GM10266 (cell line): ENCODE measurements around the gene EXOC6B.

Experiments
- DNase-seq: peaks from one replicate; pipeline ENCODE4 v3.0.0; 2012; ENCODE audit errors: extremely low spot score
- TF ChIP-seq, protein P1 (sequence below): IDR thresholded peaks from 2 replicates; pipeline ENCODE4 v1.5.1; 2012; ENCODE audit warnings: mild to moderate bottlenecking, low read depth; ENCODE audit not compliant: control insufficient read depth, insufficient read depth; ENCODE audit errors: missing control alignments

Gene EXOC6B

DNA sequence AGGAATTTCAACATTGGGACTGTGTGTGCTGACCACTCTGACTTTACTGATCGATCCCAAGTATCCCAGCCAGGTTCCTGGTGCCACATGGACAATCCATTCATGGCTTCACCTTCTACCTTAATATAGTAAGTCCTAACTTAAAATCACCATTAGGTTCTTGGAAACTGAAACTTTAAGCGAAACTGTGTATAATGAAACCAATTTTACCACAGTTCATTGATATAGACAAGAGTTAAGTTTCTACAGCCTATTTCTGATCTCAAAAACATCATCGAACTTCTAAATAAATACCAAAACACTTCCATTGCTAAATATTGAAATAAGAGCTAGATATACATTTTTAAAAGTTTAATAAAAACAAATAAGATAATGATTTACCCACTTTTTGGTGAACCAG, 4.4 kb upstream of the EXOC6B start:
- DNase-seq = no peak
- TF ChIP-seq, protein P1, sequence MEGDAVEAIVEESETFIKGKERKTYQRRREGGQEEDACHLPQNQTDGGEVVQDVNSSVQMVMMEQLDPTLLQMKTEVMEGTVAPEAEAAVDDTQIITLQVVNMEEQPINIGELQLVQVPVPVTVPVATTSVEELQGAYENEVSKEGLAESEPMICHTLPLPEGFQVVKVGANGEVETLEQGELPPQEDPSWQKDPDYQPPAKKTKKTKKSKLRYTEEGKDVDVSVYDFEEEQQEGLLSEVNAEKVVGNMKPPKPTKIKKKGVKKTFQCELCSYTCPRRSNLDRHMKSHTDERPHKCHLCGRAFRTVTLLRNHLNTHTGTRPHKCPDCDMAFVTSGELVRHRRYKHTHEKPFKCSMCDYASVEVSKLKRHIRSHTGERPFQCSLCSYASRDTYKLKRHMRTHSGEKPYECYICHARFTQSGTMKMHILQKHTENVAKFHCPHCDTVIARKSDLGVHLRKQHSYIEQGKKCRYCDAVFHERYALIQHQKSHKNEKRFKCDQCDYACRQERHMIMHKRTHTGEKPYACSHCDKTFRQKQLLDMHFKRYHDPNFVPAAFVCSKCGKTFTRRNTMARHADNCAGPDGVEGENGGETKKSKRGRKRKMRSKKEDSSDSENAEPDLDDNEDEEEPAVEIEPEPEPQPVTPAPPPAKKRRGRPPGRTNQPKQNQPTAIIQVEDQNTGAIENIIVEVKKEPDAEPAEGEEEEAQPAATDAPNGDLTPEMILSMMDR = no peak

DNA sequence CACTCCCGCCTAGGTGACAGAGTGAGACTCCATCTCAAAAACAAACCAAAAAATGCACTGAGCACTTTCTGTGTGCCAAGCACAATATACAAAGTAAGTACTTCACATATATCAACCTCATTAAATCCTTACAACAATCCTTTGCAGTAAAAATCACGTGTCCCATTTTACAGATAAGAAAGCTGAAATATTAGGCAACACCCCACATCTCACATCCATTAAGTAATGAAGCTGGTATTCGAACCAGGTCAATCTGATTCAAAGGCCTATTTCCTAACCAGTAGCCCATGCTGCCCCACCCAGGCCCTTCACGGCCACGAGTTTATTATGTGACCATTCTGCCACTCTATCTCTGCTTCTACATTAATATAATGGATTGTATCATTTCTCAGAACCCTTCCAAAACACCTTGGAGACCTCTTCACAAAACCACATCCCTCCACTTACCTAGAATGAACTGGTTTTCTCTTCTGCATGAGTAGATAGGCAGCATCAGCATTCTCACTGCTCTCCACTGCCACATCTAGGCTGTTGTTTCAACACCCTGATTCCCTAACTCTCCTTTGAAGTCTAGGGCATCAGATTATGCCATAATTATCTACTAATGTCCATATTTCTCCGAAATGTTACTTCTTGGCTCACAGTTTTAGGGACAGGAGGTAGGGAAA, 3.1 kb upstream of the EXOC6B start:
- TF ChIP-seq, protein P1 = no peak
- DNase-seq = no peak

DNA sequence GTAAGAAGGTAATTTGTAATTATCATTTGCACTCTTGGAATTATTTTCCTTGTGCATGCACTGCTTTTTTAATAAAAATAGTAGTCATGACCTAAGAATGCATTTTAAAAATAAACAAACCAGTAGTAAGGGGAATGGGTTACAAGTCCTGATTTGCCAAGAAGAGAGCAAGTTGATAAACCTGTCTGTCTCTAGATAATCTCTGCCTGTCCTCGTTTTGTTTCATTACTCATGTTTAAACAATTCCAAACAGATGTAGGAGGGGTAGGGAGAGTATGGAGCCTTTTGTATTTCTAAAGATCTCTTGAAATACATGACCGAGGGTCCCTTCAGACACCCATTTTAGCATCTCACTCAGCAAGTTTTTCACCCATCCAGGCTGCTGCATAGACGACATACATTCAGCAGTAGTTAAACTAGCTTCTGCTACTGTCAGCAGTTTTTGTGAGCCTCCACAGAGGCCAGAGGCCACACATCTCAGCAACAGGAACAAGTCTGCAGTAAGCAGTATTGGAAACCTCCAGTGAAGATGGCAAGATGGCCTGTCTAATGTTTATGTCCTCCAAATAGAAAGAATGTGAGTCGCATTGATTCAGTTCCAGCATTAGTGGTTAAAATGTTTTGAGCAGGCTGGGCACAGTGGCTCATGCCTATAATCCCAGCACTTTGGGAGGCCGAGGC, 2.3 kb upstream of the EXOC6B start:
- TF ChIP-seq, protein P1 = no peak
- DNase-seq = no peak

DNA sequence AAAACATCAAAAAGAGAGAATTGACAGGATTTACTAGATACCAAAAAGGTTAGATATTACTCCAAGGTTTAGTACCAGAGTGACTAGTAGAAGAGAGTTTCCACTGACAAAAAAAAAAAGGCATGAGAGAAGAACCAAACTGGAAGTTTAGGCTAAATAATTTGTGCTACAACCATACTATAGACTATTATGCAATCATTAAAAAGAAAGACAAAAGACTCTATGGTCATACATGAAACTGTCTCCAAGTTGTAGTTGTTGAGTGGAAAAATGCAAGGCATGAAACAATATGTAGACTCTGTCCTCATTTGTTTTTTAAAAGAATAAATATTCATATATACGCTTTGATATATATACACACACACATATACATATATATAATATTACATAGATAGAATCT, 1.7 kb upstream of the EXOC6B start:
- no peak for DNase-seq
- TF ChIP-seq, protein P1 = no peak

DNA sequence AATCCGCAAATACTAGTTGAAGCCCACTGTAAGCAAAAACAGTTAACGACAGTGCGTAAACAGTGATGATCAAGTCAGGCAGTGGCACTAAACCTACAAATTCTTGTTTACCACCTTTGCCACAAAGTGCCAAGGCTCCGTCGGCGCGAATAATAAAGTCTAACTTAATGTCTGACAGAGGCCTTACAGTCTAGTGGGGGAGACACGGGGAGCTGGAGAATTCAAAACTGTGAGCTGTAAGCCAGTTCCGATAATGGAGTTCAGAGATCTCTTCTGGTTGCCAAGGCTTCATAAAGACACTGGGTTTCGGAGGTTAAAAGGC, 284 bp upstream of the EXOC6B start:
- no peak for DNase-seq
- TF ChIP-seq, protein P1 = no peak

DNA sequence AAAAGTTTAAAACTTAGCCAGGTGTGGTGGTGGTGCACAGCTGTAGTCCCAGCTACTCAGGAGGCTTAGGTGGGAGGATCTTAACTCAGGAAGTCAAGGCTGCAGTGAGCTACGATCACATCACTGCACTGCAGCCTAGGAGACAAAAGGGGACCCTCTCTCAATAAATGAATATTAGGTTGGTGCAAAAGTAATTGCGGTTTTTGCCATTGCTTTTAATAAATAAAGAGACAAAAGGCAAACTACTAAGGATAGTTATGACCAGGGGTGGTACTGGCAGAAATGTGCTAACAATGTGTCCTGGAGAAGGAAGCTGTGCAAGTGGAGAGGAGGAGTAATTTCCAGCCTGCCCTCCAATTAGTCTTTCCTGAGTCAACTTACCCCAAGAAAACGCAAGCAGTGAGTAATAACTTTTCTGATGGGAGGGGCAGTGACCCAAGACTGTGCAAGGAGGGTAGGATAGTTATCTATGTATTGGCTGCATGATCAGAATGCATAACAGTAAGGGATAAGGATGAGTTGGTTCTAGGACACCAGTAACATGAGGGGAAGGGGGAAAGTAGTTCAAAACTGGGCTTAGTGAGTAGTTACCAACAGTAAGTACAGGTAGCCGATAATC, 1.5 kb downstream of the EXOC6B start:
- no peak for DNase-seq
- TF ChIP-seq, protein P1 = no peak

DNA sequence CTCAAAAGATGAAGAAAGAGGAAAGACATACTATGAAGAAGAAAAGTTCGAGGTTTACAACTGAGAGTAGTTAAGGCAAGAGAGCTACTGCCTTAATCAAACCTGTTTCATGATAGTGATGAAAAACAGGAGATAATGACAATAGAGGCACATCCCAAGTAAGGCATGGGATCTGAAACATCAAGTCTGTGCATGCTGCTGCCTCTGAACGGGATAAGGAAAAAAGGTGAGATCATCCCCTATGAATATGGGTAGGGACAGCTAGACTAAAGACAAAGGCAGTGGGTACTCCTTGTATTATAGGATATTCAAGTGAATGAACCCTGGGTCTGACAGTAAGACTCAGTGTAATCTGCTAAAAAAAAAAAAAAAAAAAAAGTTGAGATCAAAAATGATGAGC, 3.0 kb downstream of the EXOC6B start:
- TF ChIP-seq, protein P1 = no peak
- no peak for DNase-seq
